A549 (cell line): Measurements from ENCODE around the gene HHIPL2. TPM values are rescaled to one million over a fixed set of nuclear protein-coding genes. Genes with fewer than 3 reads are reported as not detected.

Experiments
- ATAC-seq, 2 experiments: fragments of 200-7000 bp in 1 of 2; fragments of >200 bp in 1 of 2; cut with Nextera tagmentation in 1 of 2; cut with Tn5 transposase in 1 of 2; 3 replicates each; pipeline versions ENCODE4 v1.8.0 to v1.9.1; 2018 to 2020; ENCODE audit warnings: mild to moderate bottlenecking in 1 of 2, moderate library complexity in 1 of 2
- CTCF ChIA-PET: fragments of 300-600 bp; sonication (Branson Sonifier 250); formaldehyde crosslinking; extraction: SDS; loops from one replicate; lab custom pipeline; 2021; ENCODE audit warnings: antibody characterized with exemption, inconsistent platforms; lab: Yijun Ruan, JAX
- POLR2A ChIA-PET: fragments of 350-600 bp; formaldehyde crosslinking; extraction: SDS; loops from one replicate; lab custom pipeline; 2021; ENCODE audit warnings: antibody characterized with exemption, inconsistent platforms; lab: Yijun Ruan, JAX
- DNase-seq, 2 experiments: peaks; one replicate each; pipeline versions ENCODE4 v3.0.0 to v3.0.0-alpha.2; 2011 to 2016; ENCODE audit warnings: low read depth in 1 of 2, low spot score in 1 of 2
- FAIRE-seq: peaks from 2 replicates; lab custom pipeline; 2011; peaks lifted over from hg19 to GRCh38; lab: Jason Lieb, UNC
- H3K27ac ChIP-seq, 2 experiments: fragments of >200 bp; sonication (Bioruptor Twin); formaldehyde crosslinking; 3 replicates each; pipeline ENCODE4 v1.5.1; 2016 to 2017
- H3K4me1 ChIP-seq: fragments of >200 bp; sonication (Bioruptor Twin); formaldehyde crosslinking; 3 replicates; pipeline ENCODE4 v1.6.1; 2016
- H3K4me2 ChIP-seq: fragments of >200 bp; sonication (Bioruptor Twin); formaldehyde crosslinking; 3 replicates; pipeline ENCODE4 v1.6.1; 2016
- H3K4me3 ChIP-seq: fragments of >200 bp; sonication (Bioruptor Twin); formaldehyde crosslinking; 3 replicates; pipeline ENCODE4 v1.5.1; 2016
- H3K9me3 ChIP-seq: fragments of >200 bp; sonication (Bioruptor Twin); formaldehyde crosslinking; 3 replicates; pipeline ENCODE4 v1.6.1; 2016
- CBX2 ChIP-seq: fragments of 200-600 bp; sonication (generic); IDR thresholded peaks from 2 replicates; pipeline ENCODE4 v1.6.1; 2016; ENCODE audit warnings: low read depth, mild to moderate bottlenecking, borderline replicate concordance
- CBX8 ChIP-seq: fragments of 200-600 bp; sonication (generic); IDR thresholded peaks from 2 replicates; pipeline ENCODE4 v1.6.1; 2016
- CEBPB ChIP-seq, 2 experiments: fragments of >200 bp in 1 of 2; sonication (Bioruptor Twin) in 1 of 2; formaldehyde crosslinking in 1 of 2; IDR thresholded peaks; 2 replicates each; pipeline ENCODE4 v1.6.1; 2012 to 2016
- CHD4 ChIP-seq: fragments of 200-600 bp; sonication (generic); IDR thresholded peaks from 2 replicates; pipeline ENCODE4 v1.6.1; 2016; ENCODE audit warnings: antibody characterized with exemption, mild to moderate bottlenecking, borderline replicate concordance
- EHF ChIP-seq: fragments of 250-450 bp; sonication (Bioruptor Pico); IDR thresholded peaks from 2 replicates; pipeline ENCODE4 v1.5.0; 2020; ENCODE audit warnings: mild to moderate bottlenecking
- EP300 ChIP-seq, 2 experiments: fragments of >200 bp; sonication (Bioruptor Twin); formaldehyde crosslinking; IDR thresholded peaks; 2 replicates in 1 of 2; 3 replicates in 1 of 2; pipeline ENCODE4 v1.6.1; 2016 to 2017
- FOXS1 ChIP-seq: fragments of 250-450 bp; sonication (Bioruptor Pico); IDR thresholded peaks from 2 replicates; pipeline ENCODE4 v1.5.0; 2020; ENCODE audit warnings: mild to moderate bottlenecking, moderate library complexity
- HDAC2 ChIP-seq: fragments of 200-600 bp; sonication (generic); IDR thresholded peaks from 2 replicates; pipeline ENCODE4 v1.6.1; 2016
- HEYL ChIP-seq: fragments of 250-450 bp; sonication (Bioruptor Pico); IDR thresholded peaks from 2 replicates; pipeline ENCODE4 v1.8.0; 2021; ENCODE audit warnings: mild to moderate bottlenecking, moderate library complexity
- HOXA7 ChIP-seq: fragments of 250-450 bp; sonication (Bioruptor Pico); IDR thresholded peaks from 2 replicates; pipeline ENCODE4 v1.5.0; 2020; ENCODE audit warnings: mild to moderate bottlenecking, moderate library complexity
- HOXB13 ChIP-seq: fragments of 250-450 bp; sonication (Bioruptor Pico); IDR thresholded peaks from 2 replicates; pipeline ENCODE4 v1.5.0; 2020; ENCODE audit warnings: low read depth, mild to moderate bottlenecking, moderate library complexity
- JUN ChIP-seq, 2 experiments: fragments of >200 bp; sonication (Bioruptor Twin); formaldehyde crosslinking; IDR thresholded peaks; 2 replicates in 1 of 2; 3 replicates in 1 of 2; pipeline ENCODE4 v1.6.1; 2016 to 2017
- JUNB ChIP-seq: fragments of >200 bp; sonication (Bioruptor Twin); formaldehyde crosslinking; IDR thresholded peaks from 2 replicates; pipeline ENCODE4 v1.6.1; 2016
- KDM1A ChIP-seq: fragments of 200-600 bp; sonication (generic); IDR thresholded peaks from 2 replicates; pipeline ENCODE4 v1.6.1; 2016; ENCODE audit warnings: low read depth, mild to moderate bottlenecking
- KDM5A ChIP-seq: fragments of 200-600 bp; sonication (generic); IDR thresholded peaks from 2 replicates; pipeline ENCODE4 v1.6.1; 2016; ENCODE audit warnings: antibody characterized with exemption, mild to moderate bottlenecking
- MAFK ChIP-seq: fragments of 450-650 bp; IDR thresholded peaks from 2 replicates; pipeline ENCODE4 v1.6.1; 2014; ENCODE audit not compliant: partially characterized antibody
- MAZ ChIP-seq: fragments of 150-350 bp; IDR thresholded peaks from 2 replicates; pipeline ENCODE4 v1.6.1; 2014; ENCODE audit warnings: antibody characterized with exemption, low read depth, low read length, borderline replicate concordance
- MYC ChIP-seq: IDR thresholded peaks from 2 replicates; pipeline ENCODE4 v1.6.1; 2012; ENCODE audit warnings: mild to moderate bottlenecking, inconsistent platforms, low read length, improper control_type of control experiment, borderline replicate concordance
- NFE2L2 ChIP-seq: fragments of 150-350 bp; conservative IDR thresholded peaks from 2 replicates; pipeline ENCODE4 v1.6.1; 2014; ENCODE audit warnings: low read length
- NPAS2 ChIP-seq: fragments of 250-450 bp; sonication (Bioruptor Pico); IDR thresholded peaks from 2 replicates; pipeline ENCODE4 v1.8.0; 2022; ENCODE audit warnings: mild to moderate bottlenecking, moderate library complexity, borderline replicate concordance
- NR3C1 ChIP-seq: fragments of >200 bp; sonication (Bioruptor Twin); formaldehyde crosslinking; IDR thresholded peaks from 3 replicates; pipeline ENCODE4 v1.6.1; 2017
- RAD21 ChIP-seq, 2 experiments: fragments of >200 bp in 1 of 2; sonication (Bioruptor Twin) in 1 of 2; formaldehyde crosslinking in 1 of 2; IDR thresholded peaks in 1 of 2; conservative IDR thresholded peaks in 1 of 2; 2 replicates in 1 of 2; 3 replicates in 1 of 2; pipeline ENCODE4 v1.6.1; 2012 to 2018; ENCODE audit warnings: inconsistent platforms in 1 of 2
- RCOR1 ChIP-seq: fragments of 150-350 bp; IDR thresholded peaks from 2 replicates; pipeline ENCODE4 v1.6.1; 2014; ENCODE audit warnings: antibody characterized with exemption, low read length, low read depth
- RFX5 ChIP-seq: fragments of 450-650 bp; IDR thresholded peaks from 2 replicates; pipeline ENCODE4 v1.7.1; 2014; ENCODE audit warnings: antibody characterized with exemption, mild to moderate bottlenecking, moderate library complexity
- RNF2 ChIP-seq: fragments of 200-600 bp; sonication (generic); IDR thresholded peaks from 2 replicates; pipeline ENCODE4 v1.6.1; 2016; ENCODE audit warnings: low read depth, mild to moderate bottlenecking, antibody characterized with exemption, moderate library complexity, borderline replicate concordance
- SREBF2 ChIP-seq: fragments of 450-650 bp; IDR thresholded peaks from 2 replicates; pipeline ENCODE4 v1.6.1; 2014; ENCODE audit warnings: mild to moderate bottlenecking, moderate library complexity
- TFCP2L1 ChIP-seq: fragments of 250-450 bp; sonication (Bioruptor Pico); IDR thresholded peaks from 2 replicates; pipeline ENCODE4 v1.5.0; 2021; ENCODE audit warnings: mild to moderate bottlenecking
- TP53 ChIP-seq: fragments of 250-450 bp; sonication (Bioruptor Pico); IDR thresholded peaks from 2 replicates; pipeline ENCODE4 v1.5.0; 2021; ENCODE audit warnings: mild to moderate bottlenecking, moderate library complexity
- ZFP36 ChIP-seq: fragments of 450-650 bp; IDR thresholded peaks from 2 replicates; pipeline ENCODE4 v1.6.1; 2014; ENCODE audit warnings: borderline replicate concordance; ENCODE audit not compliant: partially characterized antibody
- ZSCAN20 ChIP-seq: fragments of 250-450 bp; sonication (Bioruptor Pico); IDR thresholded peaks from 2 replicates; pipeline ENCODE4 v1.8.0; 2022; ENCODE audit warnings: mild to moderate bottlenecking, moderate library complexity
- WGBS: methylation state at CpG from one replicate; pipeline ENCODE4 v1.1.6; 2017; ENCODE audit errors: missing lambda C conversion rate; 5-methylcytosine and 5-hydroxymethylcytosine counted together
- polyA plus RNA-seq, 4 experiments: library from polyadenylated mRNA; depleted of rRNA in 3 of 4; stranded (reverse); fragments of >200 nt; fragmentation: RNase III in 1 of 4; extraction: RNeasy Plus Mini Kit Qiagen cat#74134 plus additional on column Dnase treatment in 1 of 4; gene quantifications; 2 replicates in 3 of 4; 3 replicates in 1 of 4; pipeline ENCODE4 v1.2.3, GENCODE V29; 2011 to 2017
- TF ChIP-seq, protein P1 (sequence below): IDR thresholded peaks from 2 replicates; pipeline ENCODE4 v1.6.1; 2012

HHIPL2 gene
- polyA plus RNA-seq, 2 of the 4 experiments (the other 2 are of a cell fraction), result 16.6 to 19.6 TPM

DNA sequence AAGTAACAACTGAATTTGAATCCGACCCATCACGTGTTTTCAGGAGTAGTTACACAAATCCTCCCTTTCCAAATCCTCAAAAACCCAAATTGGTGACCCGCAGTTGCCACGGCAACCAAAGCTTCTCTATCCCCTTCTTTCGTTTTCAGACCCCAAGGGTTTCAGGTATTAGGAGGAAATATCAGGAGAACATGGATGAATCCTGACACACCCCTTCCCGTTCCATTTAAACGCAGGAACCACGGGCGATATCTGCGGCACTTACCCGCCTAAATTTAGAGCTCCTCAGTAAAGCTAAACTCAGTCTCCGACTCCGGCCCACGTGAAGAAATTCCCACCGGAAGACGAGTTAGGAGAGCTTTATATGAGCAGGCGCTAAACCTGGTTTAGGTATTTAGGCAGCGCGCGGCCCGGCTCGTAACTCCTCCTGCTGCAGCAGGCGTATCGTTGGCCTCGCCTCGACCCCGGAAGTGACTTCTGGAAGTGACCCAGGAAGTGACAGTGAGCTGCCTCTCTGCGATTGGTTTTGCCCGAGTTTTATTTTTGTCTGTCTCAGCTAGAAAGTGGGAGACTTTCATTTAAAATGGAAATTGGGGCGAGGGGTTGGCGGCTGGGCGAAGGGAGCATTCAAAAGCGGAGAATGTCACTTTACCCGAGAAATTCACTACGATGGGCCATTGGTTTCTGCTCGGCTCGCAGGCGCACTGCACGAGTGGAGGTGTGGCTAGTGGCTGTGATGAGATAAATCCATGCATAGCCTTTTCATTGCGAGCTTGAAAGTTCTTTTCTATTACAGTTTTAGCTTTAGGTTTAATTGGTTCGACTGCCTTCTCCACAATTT, 41.8 kb upstream of the HHIPL2 start, which contains the start of gene TAF1A (continued):
- TF ChIP-seq JUN (IDR thresholded peaks at IDR 0.05) (peak in 1 of 2 experiments; percentile 77; a peak in 4 of 5 replicates), MAFK (peak; percentile 79), NPAS2 (CRISPR knock-in tag) (no peak), NR3C1 (no peak), CHD4 (no peak), RFX5 (no peak), RNF2 (no peak), HEYL (CRISPR knock-in tag) (no peak)

DNA sequence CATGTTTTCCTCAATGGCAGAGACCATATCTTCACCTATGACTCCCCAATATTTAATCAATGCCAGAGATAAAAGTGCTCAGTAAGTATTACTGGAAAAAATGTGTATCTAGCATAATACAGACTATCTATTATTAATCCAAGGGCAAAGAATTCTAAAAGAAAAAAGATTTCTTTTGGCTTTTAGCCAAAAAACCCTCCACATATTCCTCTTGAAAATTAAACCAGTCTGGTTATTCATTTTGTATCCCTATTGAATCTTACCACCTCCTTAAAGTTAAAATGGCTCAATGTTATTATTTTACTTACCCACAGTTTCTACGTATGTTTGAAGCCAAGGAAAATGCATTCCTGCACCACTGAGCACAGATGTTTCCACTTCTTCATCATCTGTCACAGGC, 40.2 kb upstream of the HHIPL2 start:
- no peaks in the 10 kb centered on the region for H3K9me3 ChIP-seq
- ChIA-PET CTCF (no interaction called here), POLR2A (no interaction called here)
- ATAC-seq (no peak), DNase-seq (no peak), FAIRE-seq (no peak)
- peak overlapping the region; percentile 93 for H3K4me2 ChIP-seq
- no peak overlapping the region for H3K4me3 ChIP-seq
- TF ChIP-seq ZSCAN20 (CRISPR knock-in tag) (no peak), TP53 (no peak), CBX2 (no peak), FOXS1 (CRISPR knock-in tag) (no peak), NR3C1 (no peak), CBX8 (no peak), ZFP36 (no peak), TFCP2L1 (CRISPR knock-in tag) (no peak), MYC (no peak)
- no peak overlapping the region for H3K27ac ChIP-seq
- 98% methylated on average over 1 of the region's 1 CpG for WGBS
- H3K4me1 ChIP-seq, result peaks cover 12% of the 10 kb centered on the region; the same call in 1 of the 3 replicates

DNA sequence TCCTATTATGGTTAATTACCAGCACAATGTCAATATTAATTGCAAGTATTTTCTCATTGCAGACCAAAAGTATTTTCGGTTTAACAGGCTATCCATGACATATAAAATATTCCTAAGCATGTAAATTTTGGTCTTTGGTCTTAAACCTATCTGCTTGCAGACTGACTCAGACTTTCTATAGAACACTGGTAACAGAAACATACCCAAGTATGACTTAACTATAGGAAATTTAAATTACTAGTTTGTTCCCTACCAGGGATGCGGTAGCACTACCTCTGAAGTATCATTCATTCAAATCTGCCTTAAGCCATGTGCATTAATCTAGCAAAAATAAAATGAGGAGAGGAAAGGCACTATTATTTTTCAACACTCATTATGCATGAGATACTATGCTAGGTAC, 38.9 kb upstream of the HHIPL2 start:
- 91% methylated on average over 2 of the region's 2 CpGs for WGBS
- CTCF ChIA-PET, result no interaction called here
- POLR2A ChIA-PET, result no interaction called here
- Histone ChIP-seq H3K4me1 (peaks cover 19% of the 10 kb centered on the region; the same call in 2 of the 3 replicates), H3K9me3 (no peaks in the 10 kb centered on the region), H3K4me3 (no peak overlapping the region), H3K4me2 (no peak overlapping the region), H3K27ac (no peak overlapping the region)
- TF ChIP-seq RAD21 (conservative IDR thresholded peaks at IDR 0.05 in 1 of 2, IDR thresholded peaks at IDR 0.05 in 1 of 2), result no peak
- TF ChIP-seq HDAC2, result no peak
- DNase-seq (no peak), ATAC-seq (no peak), FAIRE-seq (no peak)

GRCh38 chr1:222583079-222583478, 35.2 kb upstream of the HHIPL2 start:
- Histone ChIP-seq H3K4me2 (no peak overlapping the region), H3K4me3 (no peak overlapping the region), H3K4me1 (peaks cover 6% of the 10 kb centered on the region; the same call in 2 of the 3 replicates), H3K27ac (no peak overlapping the region), H3K9me3 (no peaks in the 10 kb centered on the region)
- CTCF ChIA-PET, result interaction anchor here (1.1 kb wide), 1 partner anchor 51 kb away, joined by 4 read pairs; no protein-coding TSS in a partner anchor
- POLR2A ChIA-PET, result no interaction called here
- FAIRE-seq (no peak), DNase-seq (no peak), ATAC-seq (no peak)
- 87% methylated on average over 5 of the region's 5 CpGs for WGBS
- TF ChIP-seq EHF (CRISPR knock-in tag), result no peak
- no peak for TF ChIP-seq CEBPB (IDR thresholded peaks at IDR 0.05)
- TF ChIP-seq RCOR1, result no peak
- no peak for TF ChIP-seq JUNB
- TF ChIP-seq KDM1A, result no peak
- no peak for TF ChIP-seq HOXB13
- TF ChIP-seq NFE2L2, result no peak
- TF ChIP-seq FOXS1 (CRISPR knock-in tag), result no peak
- TF ChIP-seq MAZ, result no peak
- no peak for TF ChIP-seq MAFK
- TF ChIP-seq, protein P1, sequence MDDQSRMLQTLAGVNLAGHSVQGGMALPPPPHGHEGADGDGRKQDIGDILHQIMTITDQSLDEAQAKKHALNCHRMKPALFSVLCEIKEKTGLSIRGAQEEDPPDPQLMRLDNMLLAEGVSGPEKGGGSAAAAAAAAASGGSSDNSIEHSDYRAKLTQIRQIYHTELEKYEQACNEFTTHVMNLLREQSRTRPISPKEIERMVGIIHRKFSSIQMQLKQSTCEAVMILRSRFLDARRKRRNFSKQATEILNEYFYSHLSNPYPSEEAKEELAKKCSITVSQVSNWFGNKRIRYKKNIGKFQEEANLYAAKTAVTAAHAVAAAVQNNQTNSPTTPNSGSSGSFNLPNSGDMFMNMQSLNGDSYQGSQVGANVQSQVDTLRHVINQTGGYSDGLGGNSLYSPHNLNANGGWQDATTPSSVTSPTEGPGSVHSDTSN, result no peak
- no peak for TF ChIP-seq EP300 (IDR thresholded peaks at IDR 0.05)
- no peak for TF ChIP-seq ZFP36
- TF ChIP-seq HOXA7 (CRISPR knock-in tag), result no peak
- no peak for TF ChIP-seq SREBF2
- TF ChIP-seq KDM5A, result no peak
